SH-SY5Y (cell line): ENCODE measurements around the gene SRP9.

Source experiments
- GATA2 ChIP-seq: IDR thresholded peaks from 2 replicates; pipeline ENCODE4 v1.6.1; 2011; ENCODE audit warnings: mild to moderate bottlenecking, low read depth, low read length
- GATA3 ChIP-seq: IDR thresholded peaks from 2 replicates; pipeline ENCODE4 v1.6.1; 2011; ENCODE audit warnings: low read depth, mild to moderate bottlenecking, low read length, moderate library complexity

SRP9 gene

DNA sequence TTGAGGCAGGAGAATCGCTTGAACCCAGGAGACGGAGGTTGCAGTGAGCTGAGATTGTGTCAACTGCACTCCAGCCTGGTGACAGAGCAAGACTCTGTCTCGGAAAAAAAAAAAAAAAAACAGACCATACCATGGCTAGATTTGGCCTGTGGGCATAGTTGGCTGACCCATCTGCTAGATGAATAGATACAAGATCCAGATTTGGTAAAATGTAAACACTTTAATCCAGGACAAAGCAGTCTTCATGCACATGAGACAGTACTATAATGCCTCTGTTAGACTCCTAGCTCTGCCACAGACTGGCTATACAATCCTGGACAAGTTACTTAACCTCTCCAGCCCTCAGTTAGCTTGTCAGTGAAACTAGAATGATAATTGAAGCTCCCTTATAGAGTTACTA lies 27.9 kb upstream of the SRP9 start:
- peak; percentile 44; the same call in 1 of the 2 replicates for TF ChIP-seq GATA2
- no peak; the same call in 1 of the 2 replicates for TF ChIP-seq GATA3

DNA sequence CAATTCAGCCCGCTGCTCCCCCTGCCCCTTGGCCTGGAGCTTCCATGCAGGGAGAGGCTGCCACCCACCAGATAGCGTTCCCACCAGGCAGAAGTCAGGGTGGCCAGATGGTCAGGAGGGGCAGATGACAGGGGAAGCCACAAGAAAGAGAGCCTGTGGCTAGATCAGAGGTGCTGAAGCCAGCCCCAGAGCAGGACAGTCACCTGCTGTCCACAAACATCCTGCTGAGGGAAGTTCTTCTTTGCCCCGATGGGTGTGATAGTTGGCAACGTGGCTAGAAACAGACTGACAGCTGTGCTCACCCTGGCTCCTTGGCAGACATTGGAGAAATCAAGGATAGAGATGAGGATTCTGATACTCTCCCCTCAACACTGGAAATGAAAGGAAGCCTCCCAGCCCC lies 27.2 kb upstream of the SRP9 start:
- TF ChIP-seq GATA2 = no peak
- TF ChIP-seq GATA3 = no peak

DNA sequence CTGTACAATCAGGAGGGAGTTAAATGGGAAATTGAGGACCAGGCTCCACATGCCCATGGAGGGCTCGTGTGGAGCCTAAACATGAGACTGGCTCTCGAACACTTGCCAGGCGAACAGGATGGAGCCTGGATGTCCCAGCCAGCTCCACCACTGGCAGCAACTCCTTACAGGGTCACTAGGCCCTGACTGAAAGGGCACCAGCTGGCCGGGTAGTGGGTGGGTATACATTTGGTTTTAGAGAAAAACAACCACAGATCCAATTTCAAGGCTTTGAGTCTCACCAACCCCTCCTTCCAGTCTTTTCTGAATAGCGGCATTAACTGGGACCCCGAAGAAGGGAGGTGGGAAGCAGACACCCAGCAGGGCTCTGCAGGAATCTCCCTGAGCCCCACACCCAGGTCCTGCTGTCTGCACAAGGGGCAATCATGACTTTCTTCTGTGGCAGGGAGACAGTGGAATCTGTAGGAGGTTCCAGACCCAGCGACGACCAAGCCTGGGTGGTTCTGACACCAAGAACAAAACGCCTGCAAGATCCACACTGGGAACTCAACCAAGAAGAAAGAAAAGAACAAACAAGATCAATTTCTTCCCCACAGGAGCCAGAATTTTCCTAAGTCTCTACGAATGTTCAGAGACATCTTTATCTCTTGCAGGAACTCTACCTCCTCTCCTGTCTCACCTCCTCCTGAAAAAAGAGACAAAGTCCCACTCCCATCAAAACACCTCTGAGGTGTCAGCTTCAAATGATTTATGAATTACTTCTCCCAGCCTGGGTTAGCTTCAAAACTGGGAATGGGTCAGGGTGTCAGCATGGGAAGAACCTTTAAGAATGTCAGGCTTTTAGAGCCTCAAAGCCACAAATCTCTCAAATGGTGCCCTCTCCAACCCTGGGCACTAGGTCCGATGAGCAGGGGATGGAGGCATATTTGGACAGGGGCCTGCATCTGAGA lies 26.5 kb upstream of the SRP9 start:
- TF ChIP-seq GATA2 (no peak), GATA3 (no peak)

DNA sequence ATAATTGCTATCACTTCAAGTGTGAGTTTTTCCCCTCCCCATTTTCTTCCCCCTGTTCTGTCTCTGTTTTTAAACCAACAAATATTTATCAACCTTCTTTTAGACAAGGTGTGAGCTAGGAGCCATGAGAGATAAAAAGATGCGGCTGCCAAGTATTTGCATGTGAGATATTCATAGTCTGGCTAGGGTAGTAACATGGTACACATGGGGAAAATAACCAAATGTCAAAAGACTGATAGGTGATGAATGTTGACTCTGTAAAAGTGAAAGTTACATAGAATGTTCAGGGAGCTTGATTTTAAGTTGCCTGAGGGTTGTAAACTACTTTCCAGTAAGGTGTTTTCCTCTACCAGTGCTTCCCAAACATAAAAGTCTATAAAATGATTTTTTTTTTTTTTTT lies 25.4 kb upstream of the SRP9 start:
- TF ChIP-seq GATA2 (no peak), GATA3 (no peak)

DNA sequence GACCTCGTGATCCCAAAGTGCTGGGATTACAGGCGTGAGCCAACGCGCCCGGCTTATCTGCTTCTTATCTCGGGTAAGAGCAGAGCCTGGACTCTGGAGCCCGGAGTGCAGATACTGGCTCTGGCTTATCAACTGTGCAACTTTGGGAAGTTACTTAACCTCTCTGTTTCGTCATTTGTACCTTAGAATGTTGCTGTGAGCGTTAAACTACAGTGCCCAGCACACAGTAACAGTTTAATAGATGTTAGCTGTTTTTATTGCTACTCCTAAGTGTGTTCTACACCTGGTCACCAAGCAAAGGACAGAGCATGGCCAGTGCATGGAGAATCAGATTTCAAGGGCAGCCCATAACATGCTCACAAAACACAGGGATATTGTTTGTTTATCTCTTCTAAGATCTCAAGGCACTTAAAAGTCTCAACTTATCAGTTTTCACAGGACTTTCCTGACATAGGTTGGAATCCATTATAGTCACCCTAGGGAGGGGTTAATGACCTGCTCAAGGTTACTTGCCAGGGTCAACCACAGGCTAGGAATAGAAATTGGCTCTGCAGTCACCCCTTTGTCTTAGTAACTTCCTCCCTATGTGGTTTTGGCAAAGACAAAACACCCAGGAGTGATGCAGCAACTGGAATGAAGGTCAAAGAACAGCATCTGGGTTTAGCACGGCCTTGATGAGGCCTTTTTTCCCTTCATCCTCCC lies 22.5 kb upstream of the SRP9 start:
- TF ChIP-seq GATA2 (no peak; the same call in 1 of the 2 replicates), GATA3 (no peak)

DNA sequence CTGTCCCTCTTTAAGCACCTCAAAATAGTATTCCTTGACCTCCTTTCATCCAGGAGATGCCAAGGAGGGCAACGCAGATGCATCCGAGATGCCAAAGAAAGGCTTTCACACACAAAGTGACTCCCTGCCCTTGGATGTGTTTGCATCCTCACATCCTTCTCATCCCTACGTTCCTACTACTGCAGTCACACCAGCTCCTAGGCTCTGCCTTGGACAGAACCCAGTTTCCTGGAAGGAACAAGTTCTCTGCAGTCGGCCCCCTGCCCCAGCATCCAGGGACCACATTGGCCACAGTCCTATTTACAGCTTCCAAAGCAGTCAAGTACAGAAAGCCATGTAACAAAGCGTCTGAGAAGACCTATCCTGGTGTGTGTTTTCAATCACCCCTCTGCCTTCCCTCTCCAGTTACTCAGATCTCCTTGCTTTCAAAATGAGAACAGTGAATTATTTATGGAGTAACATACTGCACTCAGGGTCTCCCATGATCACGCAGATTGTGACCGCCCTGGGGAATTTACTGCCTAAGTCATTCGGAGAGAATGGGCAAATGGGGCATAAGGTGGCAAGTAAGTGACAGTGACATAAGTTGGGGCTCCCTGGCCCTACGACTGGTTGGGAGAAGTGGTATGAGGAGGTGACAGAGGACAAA lies 21.8 kb upstream of the SRP9 start:
- TF ChIP-seq GATA2 (no peak), GATA3 (no peak)

DNA sequence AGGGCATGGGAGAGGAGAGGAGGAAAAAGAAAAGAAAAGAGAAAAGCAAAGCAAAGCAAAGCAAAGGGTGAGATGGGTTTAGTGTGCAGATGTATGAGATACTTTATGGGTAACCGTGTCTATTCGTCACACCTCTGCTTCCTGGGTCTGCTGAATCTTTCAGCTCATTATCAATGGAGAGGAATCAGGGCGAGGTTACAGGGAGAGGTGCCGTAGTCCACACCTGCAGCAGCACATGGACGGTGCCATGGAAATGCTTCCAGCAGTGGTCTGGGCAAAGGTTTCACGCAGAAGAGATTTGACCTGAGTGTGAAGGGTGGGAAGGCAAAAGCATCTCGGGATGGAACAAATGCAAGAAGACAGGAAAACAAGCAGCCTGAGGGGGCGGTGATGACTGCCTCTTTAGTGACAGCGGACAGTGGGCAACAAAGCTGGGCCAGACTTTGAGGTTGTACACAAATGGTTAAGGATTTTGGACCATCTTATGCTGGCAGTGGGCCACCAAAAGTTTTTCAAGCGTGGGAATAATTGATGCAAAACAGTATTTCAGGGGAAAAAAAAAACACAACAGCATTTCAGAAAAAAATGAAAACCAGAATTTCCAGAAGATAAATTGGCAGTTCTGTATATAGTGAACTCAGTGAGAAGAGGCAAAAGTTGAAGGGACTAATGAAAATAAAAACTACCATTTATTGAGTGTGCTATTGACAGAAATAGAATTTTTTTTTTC lies 19.5 kb upstream of the SRP9 start:
- TF ChIP-seq GATA3 (no peak), GATA2 (no peak)

DNA sequence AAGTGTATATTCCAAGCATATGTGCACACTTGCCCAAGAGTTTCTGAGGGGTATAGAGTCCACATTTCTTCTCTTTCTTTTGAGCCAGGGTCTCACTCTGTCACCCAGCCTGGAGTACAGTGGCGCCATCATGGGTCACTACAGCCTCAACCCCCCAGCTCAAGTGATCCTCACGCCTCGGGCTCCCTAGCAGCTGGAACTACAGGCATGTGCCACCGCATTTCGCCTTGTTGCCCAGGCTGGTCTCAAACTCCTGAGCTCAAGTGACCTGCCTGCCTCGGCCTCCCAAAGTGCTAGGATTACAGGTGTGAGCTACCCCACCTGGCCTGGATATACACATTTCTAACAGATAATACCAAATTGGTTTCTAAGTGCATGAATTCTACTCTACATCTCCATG lies 17.1 kb upstream of the SRP9 start:
- no peak for TF ChIP-seq GATA3
- no peak for TF ChIP-seq GATA2

DNA sequence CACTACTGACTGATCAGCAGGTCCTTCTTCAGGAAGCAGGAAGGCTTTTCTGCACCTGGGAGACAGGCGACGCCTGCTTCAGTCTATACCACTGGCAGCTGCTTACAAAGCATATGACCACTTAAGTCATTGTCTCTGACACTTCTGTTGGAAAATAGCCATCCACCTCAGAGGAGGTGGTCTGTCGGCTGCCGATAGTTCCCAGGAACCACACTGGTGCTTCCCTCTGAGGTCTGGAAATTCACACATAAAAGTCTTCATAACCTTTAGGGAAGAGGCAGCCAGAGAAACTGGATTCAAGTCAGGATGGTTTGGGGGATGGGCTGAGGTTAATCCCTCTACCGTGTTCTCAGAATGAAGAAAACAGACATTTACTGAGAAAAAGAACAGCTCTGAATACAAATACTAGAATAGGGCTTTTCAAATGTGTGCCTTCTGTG lies 15.6 kb upstream of the SRP9 start:
- no peak for TF ChIP-seq GATA2
- TF ChIP-seq GATA3 = no peak

DNA sequence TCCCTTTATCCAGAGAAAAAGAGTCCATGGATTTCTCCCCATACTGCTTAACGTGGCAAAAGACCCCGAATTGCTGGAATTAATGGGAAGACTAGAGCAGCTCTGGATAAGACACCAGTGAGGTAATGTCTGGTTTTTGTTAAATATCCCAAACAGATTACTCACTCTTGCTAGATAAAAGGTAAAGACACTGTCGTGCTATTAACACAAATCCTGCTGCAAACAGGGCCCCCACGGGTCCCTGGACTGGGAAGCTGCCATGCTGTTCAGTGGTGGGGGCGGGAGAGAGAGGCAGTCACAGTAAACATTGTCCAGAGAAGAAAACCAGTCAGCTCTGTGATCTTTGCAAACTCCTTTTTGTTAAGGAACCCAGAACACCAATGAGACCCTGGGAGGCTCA lies 15.2 kb upstream of the SRP9 start:
- no peak for TF ChIP-seq GATA3
- TF ChIP-seq GATA2 = no peak

DNA sequence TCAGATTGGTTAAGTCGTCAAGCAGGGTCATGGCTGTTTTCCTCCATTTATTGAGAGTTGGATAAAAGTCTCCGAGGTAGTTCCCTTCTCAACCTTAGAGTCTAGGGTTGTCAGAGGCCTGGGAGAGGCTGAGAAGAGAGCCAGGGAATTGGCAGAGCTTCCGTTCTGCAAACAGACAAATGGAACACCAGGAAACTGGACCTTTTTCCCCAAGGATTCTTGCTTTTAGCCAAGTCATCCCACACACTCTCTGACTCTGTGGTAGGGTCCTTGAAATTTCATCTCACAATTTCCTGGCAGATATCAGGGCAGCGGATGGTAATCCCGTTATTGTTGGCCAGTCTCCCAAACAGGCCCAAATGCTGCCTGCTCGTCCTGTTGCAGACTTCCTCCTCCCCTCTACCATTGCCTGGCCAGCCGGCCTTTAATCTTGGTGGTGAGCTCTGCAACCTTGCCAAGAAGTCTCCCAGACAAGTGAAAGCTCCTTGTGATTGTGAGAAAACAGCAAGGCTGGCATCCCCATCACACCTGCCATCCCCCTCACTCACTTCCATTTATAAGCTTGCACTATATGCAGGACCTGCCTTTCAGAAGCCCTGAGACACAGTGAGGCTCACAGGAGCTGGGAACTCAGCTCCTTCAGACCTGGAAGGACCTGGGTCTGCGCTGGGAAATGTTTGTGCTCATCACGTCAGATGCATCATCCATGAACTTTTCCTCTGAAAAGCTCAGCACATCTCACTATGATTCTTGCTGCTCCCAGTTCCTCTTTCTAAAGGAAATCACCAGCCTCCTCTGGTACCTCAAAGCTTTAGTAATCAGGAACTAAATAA lies 13.7 kb upstream of the SRP9 start:
- TF ChIP-seq GATA3 (no peak), GATA2 (no peak)

DNA sequence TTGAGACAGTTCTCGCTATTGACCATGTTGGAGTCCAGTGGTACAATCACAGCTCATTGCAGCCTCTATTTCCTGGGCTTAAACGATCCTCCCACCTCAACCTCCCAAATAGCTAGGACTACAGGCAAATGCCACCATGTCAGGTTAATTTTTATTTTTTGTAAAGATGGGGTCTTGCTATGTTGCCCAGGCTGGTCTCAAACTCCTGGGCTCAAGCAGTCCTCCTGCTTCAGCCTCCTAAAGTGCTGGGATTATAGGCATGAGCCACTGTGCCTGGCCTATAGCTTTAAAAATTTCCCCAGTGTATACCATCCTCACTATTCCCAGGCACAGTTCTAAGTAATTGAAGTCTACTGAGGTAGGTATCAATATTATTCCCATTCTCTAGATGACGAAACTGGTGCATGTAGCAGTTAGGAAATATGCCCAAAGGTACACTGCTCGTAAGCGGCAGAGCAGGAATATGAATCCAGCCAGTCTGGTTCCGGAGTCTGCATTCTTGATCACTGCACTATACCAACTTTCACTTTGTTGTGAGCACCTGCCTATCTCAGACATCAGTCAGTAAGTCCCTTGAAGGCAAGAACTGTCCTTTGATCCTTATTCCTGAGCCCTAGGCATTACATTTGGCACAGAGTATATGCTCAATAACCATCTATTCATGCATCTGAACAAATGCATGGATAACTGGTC lies 11.5 kb upstream of the SRP9 start:
- TF ChIP-seq GATA2 (no peak), GATA3 (no peak)

DNA sequence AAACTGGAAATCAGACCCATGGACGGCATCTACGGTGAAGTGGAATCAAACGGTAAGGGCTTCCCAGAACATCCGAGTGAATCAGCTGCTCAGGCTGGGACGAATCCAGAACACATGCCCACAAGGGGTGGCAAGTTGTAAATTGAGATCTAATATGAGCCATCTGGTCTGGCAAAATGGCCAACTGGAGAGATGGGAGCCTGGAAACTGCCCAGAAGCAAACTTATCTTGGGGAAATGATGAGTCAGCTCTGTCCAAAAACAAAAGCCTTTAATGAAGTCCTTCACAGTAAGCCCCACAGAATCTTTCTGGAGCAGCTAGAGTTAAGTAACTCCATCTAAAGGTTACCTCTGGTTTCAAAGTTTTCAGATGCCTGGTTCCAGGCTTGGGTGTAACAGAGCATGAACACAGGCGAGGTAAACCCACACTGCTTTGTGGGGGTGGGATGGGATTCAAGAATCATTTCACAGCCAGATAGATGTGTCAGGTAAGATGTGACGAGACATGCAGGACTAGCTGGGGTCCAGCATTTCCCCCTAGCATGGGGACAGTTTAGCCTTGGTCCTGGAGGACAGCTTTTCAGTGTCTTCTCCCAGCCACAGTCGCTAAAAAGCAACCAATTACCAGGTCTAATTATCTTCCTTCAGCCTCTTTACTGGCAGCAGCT lies 10.5 kb upstream of the SRP9 start:
- TF ChIP-seq GATA3 (no peak), GATA2 (no peak)
